Psoas muscle (tissue), 8 donors: Measurements from ENCODE around the gene UGT1A7. TPM values are rescaled to one million over a fixed set of nuclear protein-coding genes. Genes with fewer than 3 reads are reported as not detected.

Source experiments
- ATAC-seq, 4 donors: fragments of 200-7000 bp; cut with Tn5 transposase; one replicate each; pipeline ENCODE4 v1.9.1; 2020; ENCODE audit warnings: moderate library complexity in 3 of 4, mild to moderate bottlenecking in 2 of 4
- DNase-seq, 2 donors: peaks; one replicate each; pipeline ENCODE4 v3.0.0-alpha.2; 2020
- H3K27ac ChIP-seq: fragments of 200-600 bp; one replicate; pipeline ENCODE4 v1.8.0; 2022
- H3K27me3 ChIP-seq, 3 donors: fragments of 200-600 bp in 1 of 3; one replicate each; pipeline versions ENCODE4 v1.6.1 to v1.8.0; 2013 to 2022; ENCODE audit warnings: low read length in 2 of 3, mild to moderate bottlenecking in 2 of 3, moderate library complexity in 1 of 3; ENCODE audit not compliant: insufficient read depth in 3 of 3
- H3K36me3 ChIP-seq, 2 donors: fragments of 200-600 bp in 1 of 2; one replicate each; pipeline versions ENCODE4 v1.6.1 to v1.8.0; 2013 to 2022; ENCODE audit warnings: low read depth in 1 of 2, mild to moderate bottlenecking in 1 of 2, moderate library complexity in 1 of 2; ENCODE audit not compliant: insufficient read depth in 1 of 2
- H3K4me1 ChIP-seq: fragments of 200-600 bp; one replicate; pipeline ENCODE4 v1.8.0; 2022
- H3K4me3 ChIP-seq: fragments of 200-600 bp; one replicate; pipeline ENCODE4 v1.8.0; 2022; ENCODE audit warnings: mild to moderate bottlenecking
- H3K9me3 ChIP-seq: fragments of 200-600 bp; one replicate; pipeline ENCODE4 v1.8.0; 2022
- CTCF ChIP-seq: fragments of 200-600 bp; IDR thresholded peaks from one replicate; pipeline ENCODE4 v1.8.0; 2022; ENCODE audit warnings: antibody characterized with exemption
- WGBS, 3 donors: extraction: QIAGEN DNeasy Blood & Tissue Kit; methylation state at CpG; one replicate each; pipeline versions ENCODE4 v1.1.6 to v1.1.7; 2013; 5-methylcytosine and 5-hydroxymethylcytosine counted together
- intact Hi-C, 2 donors: fragments of 100-400 bp; cut with DNase I; formaldehyde crosslinking; loops; one replicate each; pipeline versions ENCODE4 v1.11.0 to v1.14.2; 2022
- polyA plus RNA-seq, 3 donors: library from polyadenylated mRNA; stranded (reverse); fragments of 200-250 nt; gene quantifications; one replicate each; pipeline ENCODE4 v1.2.3, GENCODE V29; 2013
- total RNA-seq, 4 donors: library from RNA; stranded (reverse); fragmentation: NEBNext Ultra II Directional in 2 of 4; extraction: Animal tissue kit (Norgen Biotek cat#: 25700) in 2 of 4; gene quantifications; one replicate each; pipeline versions ENCODE4 v1.2.1 to v1.2.4, GENCODE V29; 2021 to 2023
- donor health status: healthy with polysubstance abuse.
- donor health status: DM: no; HTN: no; CAD: no; lungs with moderate emphysema.
- donor health status: Bipolar disorder and iron deficiency.
- donor health status: healthy.
- donor health status: DM: yes; HTN: yes; CAD: no.
- donor health status: DM: no; HTN: no; CAD: no.
- donor health status: DM: no; HTN: no; CAD: no.
- donor health status: DM: yes; HTN: yes; CAD: no.

The UGT1A7 gene
- total and polyA plus RNA-seq, 7 donors: not detected

- H3K27ac ChIP-seq: no peak overlapping the region
- no peaks in the 10 kb centered on the region for H3K4me1 ChIP-seq
- no peak overlapping the region for H3K4me3 ChIP-seq
- intact Hi-C loops: no loop called here
- no peaks in the 10 kb centered on the region for H3K9me3 ChIP-seq
- no peaks in the 10 kb centered on the region for H3K36me3 ChIP-seq
- ATAC-seq (no peak), DNase-seq (no peak)
- WGBS, 3 donors: 76 to 85% (median 79%) methylated on average over 5 of the region's 5 CpGs
- peaks cover 0 to 4% (median 0%) of the 10 kb centered on the region in 3 donors for H3K27me3 ChIP-seq
- no peak for TF ChIP-seq CTCF
Observed at GRCh38 chr2:233688341-233688740, 6.6 kb downstream of the UGT1A7 start.

- Histone ChIP-seq H3K4me3 (no peak overlapping the region), H3K9me3 (no peaks in the 10 kb centered on the region), H3K4me1 (no peaks in the 10 kb centered on the region), H3K27me3 (peaks cover 0 to 4% (median 0%) of the 10 kb centered on the region in 3 donors), H3K27ac (no peak overlapping the region), H3K36me3 (no peaks in the 10 kb centered on the region)
- no peak for DNase-seq
- no peak for TF ChIP-seq CTCF
- intact Hi-C loops: no loop called here
- no peak for ATAC-seq
Observed at GRCh38 chr2:233689031-233689430, 7.3 kb downstream of the UGT1A7 start.

GRCh38 chr2:233689501-233689900 lies 7.8 kb downstream of the UGT1A7 start:
- Histone ChIP-seq H3K4me3 (no peak overlapping the region), H3K9me3 (no peaks in the 10 kb centered on the region), H3K4me1 (no peaks in the 10 kb centered on the region), H3K27ac (no peak overlapping the region), H3K27me3 (peaks cover 0 to 4% (median 0%) of the 10 kb centered on the region in 3 donors), H3K36me3 (no peaks in the 10 kb centered on the region)
- ATAC-seq (no peak), DNase-seq (no peak)
- intact Hi-C loops: no loop called here
- WGBS, 3 donors: 12 to 15% (median 14%) methylated on average over 3 of the region's 3 CpGs
- TF ChIP-seq CTCF: no peak

- intact Hi-C loops: no loop called here
- no peak overlapping the region for H3K27ac ChIP-seq
- no peaks in the 10 kb centered on the region for H3K4me1 ChIP-seq
- ATAC-seq (no peak), DNase-seq (no peak)
- no peak for TF ChIP-seq CTCF
- WGBS, 3 donors: 59 to 63% (median 61%) methylated on average over 4 of the region's 4 CpGs
- H3K9me3 ChIP-seq: no peaks in the 10 kb centered on the region
- peaks cover 0 to 4% (median 0%) of the 10 kb centered on the region in 3 donors for H3K27me3 ChIP-seq
- H3K36me3 ChIP-seq: no peaks in the 10 kb centered on the region
- no peak overlapping the region for H3K4me3 ChIP-seq
Observed at GRCh38 chr2:233690444-233690843, 8.7 kb downstream of the UGT1A7 start.
